ENCODE data around the gene PIP5KL1.

Gene PIP5KL1

GRCh38 chr9:127876764-127877562 lies 53.6 kb downstream of the PIP5KL1 start:
- in situ Hi-C loops (cut with MboI; ENCODE audit: low sequenced_read_pairs) = loop anchor here (10.0 kb wide), 1 partner anchor 142 kb away; the partner anchor contains the start of gene TOR2A

GRCh38 chr9:127876026-127876763 lies 54.4 kb downstream of the PIP5KL1 start:
- in situ Hi-C loops (cut with MboI; ENCODE audit: low sequenced_read_pairs) = loop anchor here (10.0 kb wide), 1 partner anchor 141 kb away; the partner anchor contains the start of gene TOR2A

DNA sequence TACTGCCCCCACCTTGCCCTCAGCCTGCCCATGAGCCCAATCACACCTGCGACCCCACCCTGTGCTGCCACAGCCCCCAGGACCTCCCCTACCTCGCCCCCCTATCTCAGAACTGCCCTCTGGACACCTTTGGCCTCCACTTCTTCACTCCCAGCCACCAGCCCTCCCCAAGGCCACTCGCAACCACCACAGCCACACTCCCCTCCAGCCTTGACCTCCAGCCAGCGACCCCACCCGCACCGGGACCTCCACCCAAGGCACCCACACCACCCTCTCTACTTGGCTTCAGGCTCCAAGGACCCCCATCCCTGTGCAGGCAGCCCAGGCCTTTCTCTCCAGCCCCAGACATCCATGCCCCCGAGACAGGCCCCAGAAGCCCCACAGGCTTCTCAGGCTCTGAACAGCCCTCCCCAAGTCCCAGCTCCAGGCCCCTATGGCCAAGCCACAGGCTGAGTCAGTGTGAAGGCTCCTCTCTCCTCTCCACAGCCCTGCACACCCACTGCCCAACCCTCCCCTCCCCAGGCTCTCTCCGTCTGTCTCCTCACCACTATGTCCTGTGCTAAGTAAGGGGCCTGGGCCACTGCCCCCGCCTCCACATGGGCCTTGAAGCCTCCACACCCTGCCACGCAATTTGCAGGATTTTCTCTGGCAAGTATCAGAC lies 55.1 kb downstream of the PIP5KL1 start:
- in situ Hi-C loops (cut with MboI; ENCODE audit: low sequenced_read_pairs) = loop anchor here (10.0 kb wide), 1 partner anchor 141 kb away; the partner anchor contains the start of gene TOR2A

GRCh38 chr9:127874301-127875221 lies 56.0 kb downstream of the PIP5KL1 start:
- in situ Hi-C loops (cut with MboI; ENCODE audit: low sequenced_read_pairs) = loop anchor here (10.0 kb wide), 1 partner anchor 140 kb away; the partner anchor contains the start of gene TOR2A

- in situ Hi-C loops (cut with MboI; ENCODE audit: low sequenced_read_pairs) = loop anchor here (10.0 kb wide), 1 partner anchor 139 kb away; the partner anchor contains the start of gene TOR2A
These were observed 56.7 kb downstream of the PIP5KL1 start for GRCh38 chr9:127873886-127874285.

DNA sequence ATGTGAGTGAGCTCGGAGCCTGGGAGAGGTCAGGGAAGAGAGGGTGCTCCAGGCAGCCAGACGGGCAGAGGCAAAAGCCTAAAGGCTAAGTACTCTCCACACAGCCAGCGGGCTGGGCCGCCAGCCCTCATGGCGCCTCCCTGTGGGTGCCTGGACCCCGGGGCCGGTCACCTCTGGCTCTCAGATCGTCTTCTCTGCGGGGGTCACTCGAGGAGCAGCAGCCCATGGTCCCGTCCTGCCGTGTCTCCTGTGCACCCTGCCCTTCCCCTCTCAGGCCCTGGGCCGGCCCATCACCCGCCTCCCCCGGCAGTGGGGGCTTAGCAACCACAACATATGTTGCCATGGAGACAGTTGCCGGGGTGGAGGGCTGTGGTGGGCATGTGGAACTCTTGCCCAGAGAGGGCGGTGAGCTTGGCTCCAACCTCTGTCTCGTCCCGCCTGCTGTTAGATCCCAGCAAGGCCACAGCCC lies 57.3 kb downstream of the PIP5KL1 start:
- in situ Hi-C loops (cut with MboI; ENCODE audit: low sequenced_read_pairs) = loop anchor here (10.0 kb wide), 1 partner anchor 138 kb away; the partner anchor contains the start of gene TOR2A

DNA sequence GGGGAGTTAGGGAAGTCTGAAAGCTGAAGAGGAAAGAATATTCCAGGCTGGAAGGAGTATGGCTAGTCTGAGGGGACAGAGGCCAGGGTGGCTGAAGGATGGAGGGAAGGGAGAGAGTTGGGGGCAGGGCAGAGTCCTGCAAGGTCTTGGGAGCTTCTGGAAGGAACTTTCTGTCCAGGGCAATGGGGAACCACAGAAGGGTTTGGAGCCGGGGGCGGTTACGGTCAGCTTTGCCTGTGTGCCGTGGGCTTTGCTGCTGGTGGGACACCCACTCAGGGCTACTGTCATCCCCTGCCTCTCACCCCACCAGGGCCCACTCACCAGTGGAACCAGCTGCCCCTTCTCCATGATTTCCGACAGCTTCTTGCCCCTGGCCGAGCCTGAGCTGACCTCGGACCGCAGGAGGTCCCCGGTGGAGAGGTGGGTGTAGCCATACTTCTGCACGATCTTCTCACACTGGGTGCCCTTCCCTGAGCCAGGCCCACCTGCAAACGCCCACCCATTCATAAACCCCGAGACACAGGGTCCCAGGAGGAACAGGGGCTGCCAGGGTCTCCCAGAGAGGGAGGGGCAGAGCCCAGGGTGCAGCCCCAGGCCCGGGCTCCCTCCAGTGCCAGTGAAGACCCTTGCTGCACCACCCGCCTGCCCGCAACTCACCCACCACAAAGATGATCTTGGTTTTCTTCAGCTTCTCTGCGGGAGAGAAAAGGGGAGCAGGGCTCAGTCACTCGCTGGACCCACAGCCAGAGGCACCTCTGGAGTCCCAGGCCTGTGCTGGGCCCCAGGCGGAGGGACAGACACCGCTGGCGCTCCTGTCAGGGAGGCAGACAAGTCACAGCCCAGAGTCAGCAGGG lies 58.0 kb downstream of the PIP5KL1 start:
- in situ Hi-C loops (cut with MboI; ENCODE audit: low sequenced_read_pairs) = loop anchor here (10.0 kb wide), 1 partner anchor 138 kb away; the partner anchor contains the start of gene TOR2A

DNA sequence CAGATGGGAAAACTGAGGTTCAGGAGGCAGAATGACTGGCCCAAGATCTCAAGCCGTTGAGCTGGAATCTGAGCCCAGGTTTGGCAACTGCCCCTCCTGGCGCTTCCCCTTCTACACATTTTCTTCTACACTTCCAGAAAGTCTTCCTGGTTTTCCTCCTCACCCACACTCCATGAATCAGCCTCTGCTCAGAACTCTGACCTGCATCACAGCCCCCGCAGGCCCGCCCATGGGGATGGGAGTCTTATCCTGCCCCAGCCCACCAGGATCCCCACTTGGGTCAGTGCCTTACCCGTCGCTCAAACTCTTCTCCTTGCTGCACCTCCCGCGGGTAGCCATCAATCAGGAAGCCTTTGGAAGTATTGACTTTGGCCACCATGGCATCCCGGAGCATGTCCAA lies 59.0 kb downstream of the PIP5KL1 start:
- in situ Hi-C loops (cut with MboI; ENCODE audit: low sequenced_read_pairs) = loop anchor here (10.0 kb wide), 1 partner anchor 137 kb away; the partner anchor contains the start of gene TOR2A

- in situ Hi-C loops (cut with MboI; ENCODE audit: low sequenced_read_pairs) = loop anchor here (10.0 kb wide), 1 partner anchor 136 kb away; the partner anchor contains the start of gene TOR2A
These were observed 59.7 kb downstream of the PIP5KL1 start for GRCh38 chr9:127870887-127871286.
